ENCODE results near the gene TBC1D5. TPM values are rescaled to one million over a fixed set of nuclear protein-coding genes. Genes with fewer than 3 reads are reported as not detected.

The TBC1D5 gene
- total and polyA plus RNA-seq, 7 donors, result 7.2 to 82.3 (median 43.7) TPM

- Histone ChIP-seq H3K4me3 (no peak overlapping the region), H3K4me1 (no peaks in the 10 kb centered on the region), H3K27me3 (no peaks in the 10 kb centered on the region), H3K36me3 (peaks cover 0 to 13% (median 0%) of the 10 kb centered on the region in 4 donors), H3K27ac (no peak overlapping the region), H3K9me3 (no peaks in the 10 kb centered on the region)
- no peak for TF ChIP-seq CTCF (IDR thresholded peaks at IDR 0.05)
- TF ChIP-seq POLR2AphosphoS5 (IDR thresholded peaks at IDR 0.05), result no peak
- TF ChIP-seq POLR2A (IDR thresholded peaks at IDR 0.05), result no peak
- TF ChIP-seq EP300 (IDR thresholded peaks at IDR 0.05), result no peak
- 97 to 98% methylated on average over 14 of the region's 14 CpGs for WGBS, 2 donors
- intact Hi-C loops (cut with DNase I), result no loop called here
- no peak for DNase-seq
Measured at GRCh38 chr3:17288839-17289399, 453.5 kb downstream of the TBC1D5 start.

- Histone ChIP-seq H3K4me1 (no peaks in the 10 kb centered on the region), H3K27ac (no peak overlapping the region), H3K4me3 (no peak overlapping the region), H3K9me3 (no peaks in the 10 kb centered on the region), H3K27me3 (no peaks in the 10 kb centered on the region), H3K36me3 (peaks cover 0 to 13% (median 0%) of the 10 kb centered on the region in 4 donors)
- TF ChIP-seq POLR2AphosphoS5 (IDR thresholded peaks at IDR 0.05), result no peak
- TF ChIP-seq EP300 (IDR thresholded peaks at IDR 0.05), result no peak
- no peak for TF ChIP-seq CTCF (IDR thresholded peaks at IDR 0.05)
- no peak for TF ChIP-seq POLR2A (IDR thresholded peaks at IDR 0.05)
- intact Hi-C loops (cut with DNase I), result no loop called here
- WGBS, 2 donors, result 93 to 94% methylated on average over 5 of the region's 5 CpGs
- no peak for DNase-seq
Measured at GRCh38 chr3:17287006-17287689, 455.3 kb downstream of the TBC1D5 start.

- WGBS, 2 donors, result 93 to 96% methylated on average over 2 of the region's 2 CpGs
- Histone ChIP-seq H3K27me3 (no peaks in the 10 kb centered on the region), H3K4me3 (no peak overlapping the region), H3K4me1 (no peaks in the 10 kb centered on the region), H3K9me3 (no peaks in the 10 kb centered on the region), H3K27ac (no peak overlapping the region), H3K36me3 (no peaks in the 10 kb centered on the region)
- TF ChIP-seq CTCF (IDR thresholded peaks at IDR 0.05) (no peak), POLR2AphosphoS5 (IDR thresholded peaks at IDR 0.05) (no peak), POLR2A (IDR thresholded peaks at IDR 0.05) (no peak), EP300 (IDR thresholded peaks at IDR 0.05) (no peak)
- DNase-seq, result no peak
- intact Hi-C loops (cut with DNase I), result no loop called here
Measured at GRCh38 chr3:17278006-17278405, 464.4 kb downstream of the TBC1D5 start.

GRCh38 chr3:17266846-17267245 is 475.6 kb downstream of the TBC1D5 start:
- intact Hi-C loops (cut with DNase I), result no loop called here
- Histone ChIP-seq H3K36me3 (no peaks in the 10 kb centered on the region), H3K9me3 (no peaks in the 10 kb centered on the region), H3K4me3 (no peak overlapping the region), H3K27ac (no peak overlapping the region), H3K27me3 (no peaks in the 10 kb centered on the region), H3K4me1 (no peaks in the 10 kb centered on the region)
- no peak for DNase-seq
- TF ChIP-seq EP300 (IDR thresholded peaks at IDR 0.05) (no peak), CTCF (IDR thresholded peaks at IDR 0.05) (no peak), POLR2A (IDR thresholded peaks at IDR 0.05) (no peak), POLR2AphosphoS5 (IDR thresholded peaks at IDR 0.05) (no peak)
- 94 to 97% methylated on average over 5 of the region's 5 CpGs for WGBS, 2 donors

All from sigmoid colon (tissue), 7 donors.